ENCODE data around the gene EPHA10.

- TF ChIP-seq EZH2 (IDR thresholded peaks at IDR 0.05) (no peak), POLR2AphosphoS5 (IDR thresholded peaks at IDR 0.05; ENCODE audit: borderline replicate concordance, low read depth, low read length) (no peak)
These were observed 60.0 kb downstream of the EPHA10 start for GRCh38 chr1:37704966-37705365.
